OCI-LY7 (cell line): ENCODE results near the gene DSTYK. TPM values are rescaled to one million over a fixed set of nuclear protein-coding genes. Genes with fewer than 3 reads are reported as not detected.

Experiments
- BruUV-seq: library from RNA; stranded (reverse); fragments of 400-500 nt; replicated peaks from 2 replicates; lab custom pipeline; 2021; lab: Mats Ljungman, UMichigan
- CTCF ChIA-PET: fragments of 300-600 bp; sonication (Branson Sonifier 250); formaldehyde crosslinking; loops from one replicate; lab custom pipeline; 2022; ENCODE audit warnings: antibody characterized with exemption; ENCODE audit not compliant: unreplicated experiment; lab: Charles Lee
- POLR2A ChIA-PET: fragments of 300-600 bp; sonication (Branson Sonifier 250); formaldehyde crosslinking; loops from one replicate; lab custom pipeline; 2022; ENCODE audit warnings: antibody characterized with exemption; lab: Charles Lee
- DNase-seq: peaks from one replicate; pipeline ENCODE4 v3.0.0-alpha.2; 2015; ENCODE audit warnings: low spot score
- H2AFZ ChIP-seq: fragments of 200-600 bp; sonication (generic), shearing (Covaris generic); 2 replicates; pipeline ENCODE4 v1.6.1; 2014; ENCODE audit warnings: mild to moderate bottlenecking, antibody characterized with exemption, low read length, moderate library complexity
- H3K27ac ChIP-seq: fragments of 200-600 bp; sonication (generic); 2 replicates; pipeline ENCODE4 v1.5.1; 2014; ENCODE audit warnings: mixed run types, low read depth, mild to moderate bottlenecking, moderate library complexity, low read length, inconsistent platforms; ENCODE audit not compliant: poor library complexity, severe bottlenecking
- H3K36me3 ChIP-seq: fragments of 200-600 bp; sonication (generic); 2 replicates; pipeline ENCODE4 v1.6.1; 2014; ENCODE audit warnings: mild to moderate bottlenecking, antibody characterized with exemption, low read length, moderate library complexity, mixed read lengths; ENCODE audit not compliant: insufficient read depth
- H3K4me1 ChIP-seq: fragments of 200-600 bp; sonication (generic); 2 replicates; pipeline ENCODE4 v1.5.1; 2014; ENCODE audit warnings: mild to moderate bottlenecking, low read length; ENCODE audit not compliant: insufficient read depth, poor library complexity, severe bottlenecking
- H3K4me2 ChIP-seq: fragments of 200-600 bp; sonication (generic); 2 replicates; pipeline ENCODE4 v1.6.1; 2014; ENCODE audit warnings: mild to moderate bottlenecking, low read length
- H3K4me3 ChIP-seq: fragments of 200-600 bp; sonication (generic); 2 replicates; pipeline ENCODE4 v1.5.1; 2014; ENCODE audit warnings: mild to moderate bottlenecking, low read depth, low read length; ENCODE audit not compliant: poor library complexity, severe bottlenecking
- H3K79me2 ChIP-seq: fragments of 200-600 bp; sonication (generic); 2 replicates; pipeline ENCODE4 v1.6.1; 2016; ENCODE audit warnings: low read depth, mild to moderate bottlenecking, low read length, moderate library complexity, mixed read lengths; ENCODE audit not compliant: insufficient read depth
- H3K9me2 ChIP-seq: fragments of 200-600 bp; sonication (generic); 2 replicates; pipeline ENCODE4 v1.6.1; 2016; ENCODE audit warnings: mild to moderate bottlenecking, low read length, mixed read lengths; ENCODE audit not compliant: insufficient read depth
- H3K9me3 ChIP-seq: fragments of 200-600 bp; sonication (generic); 2 replicates; pipeline ENCODE4 v1.6.1; 2014; ENCODE audit warnings: mild to moderate bottlenecking, mixed run types, low read length, mixed read lengths
- H4K20me1 ChIP-seq: fragments of 200-600 bp; sonication (generic); 2 replicates; pipeline ENCODE4 v1.6.1; 2014; ENCODE audit warnings: mild to moderate bottlenecking, antibody characterized with exemption, low read length, moderate library complexity, mixed read lengths; ENCODE audit not compliant: insufficient read depth
- CTCF ChIP-seq: fragments of 200-600 bp; sonication (generic); conservative IDR thresholded peaks from 2 replicates; pipeline ENCODE4 v1.5.1; 2014; ENCODE audit warnings: mild to moderate bottlenecking, antibody characterized with exemption, low read length, moderate library complexity, mixed read lengths
- EZH2phosphoT487 ChIP-seq: fragments of 200-600 bp; sonication (generic); IDR thresholded peaks from 2 replicates; pipeline ENCODE4 v1.6.1; 2018; ENCODE audit warnings: low read depth, borderline replicate concordance, mild to moderate bottlenecking, mixed run types, antibody characterized with exemption, low read length, moderate library complexity, mixed read lengths
- intact Hi-C: fragments of 100-400 bp; cut with micrococcal nuclease; formaldehyde crosslinking; loops from one replicate; pipeline ENCODE4 v1.10.0; 2022; ENCODE audit not compliant: unreplicated experiment
- total RNA-seq, 2 experiments: library from RNA; depleted of rRNA in 1 of 2; stranded (reverse); fragments of >200 nt in 1 of 2; shearing (Covaris generic) in 1 of 2; gene quantifications; 2 replicates each; pipeline ENCODE4 v1.2.3, GENCODE V29; 2014 to 2022

DSTYK gene
- total RNA-seq, 2 experiments from 2014 or later: 4.7 to 6.6 TPM

- Histone ChIP-seq H3K9me2 (no peaks in the 10 kb centered on the region), H3K27ac (no peak overlapping the region), H3K79me2 (no peaks in the 10 kb centered on the region), H3K4me1 (peaks cover 16% of the 10 kb centered on the region), H2AFZ (no peak overlapping the region), H3K4me3 (no peak overlapping the region), H3K9me3 (no peaks in the 10 kb centered on the region), H4K20me1 (no peaks in the 10 kb centered on the region), H3K36me3 (no peaks in the 10 kb centered on the region), H3K4me2 (no peak overlapping the region)
- no TSS peak for BruUV-seq
- no peak for DNase-seq
- ChIA-PET POLR2A (no interaction called here), CTCF (no interaction called here)
- TF ChIP-seq CTCF (no peak), EZH2phosphoT487 (no peak)
- intact Hi-C loops: no loop called here
Observed at GRCh38 chr1:205232945-205233397, 21.5 kb upstream of the DSTYK start.

GRCh38 chr1:205232127-205232820, 20.8 kb upstream of the DSTYK start:
- Histone ChIP-seq H3K4me3 (no peak overlapping the region), H3K4me1 (peaks cover 18% of the 10 kb centered on the region), H3K36me3 (no peaks in the 10 kb centered on the region), H4K20me1 (no peaks in the 10 kb centered on the region), H3K9me2 (no peaks in the 10 kb centered on the region), H3K9me3 (no peaks in the 10 kb centered on the region), H3K4me2 (no peak overlapping the region), H3K79me2 (no peaks in the 10 kb centered on the region), H3K27ac (no peak overlapping the region), H2AFZ (no peak overlapping the region)
- BruUV-seq: no TSS peak
- POLR2A ChIA-PET: no interaction called here
- no peak for DNase-seq
- intact Hi-C loops: no loop called here
- TF ChIP-seq CTCF (no peak), EZH2phosphoT487 (no peak)
- CTCF ChIA-PET: no interaction called here

- H3K4me3 ChIP-seq: no peak overlapping the region
- H4K20me1 ChIP-seq: no peaks in the 10 kb centered on the region
- intact Hi-C loops: no loop called here
- no peak for DNase-seq
- H3K36me3 ChIP-seq: no peaks in the 10 kb centered on the region
- ChIA-PET POLR2A (interaction anchor here (0.6 kb wide), 1 partner anchor 14 kb away, joined by 6 read pairs; no protein-coding TSS in a partner anchor), CTCF (interaction anchor here (5.1 kb wide), 1 partner anchor 26 kb away, joined by 48 read pairs; no protein-coding TSS in a partner anchor)
- H3K9me2 ChIP-seq: no peaks in the 10 kb centered on the region
- peaks cover 28% of the 10 kb centered on the region for H3K4me1 ChIP-seq
- no peaks in the 10 kb centered on the region for H3K9me3 ChIP-seq
- TF ChIP-seq CTCF (no peak), EZH2phosphoT487 (no peak)
- H3K27ac ChIP-seq: no peak overlapping the region
- H2AFZ ChIP-seq: no peak overlapping the region
- BruUV-seq: no TSS peak
- H3K4me2 ChIP-seq: peak overlapping the region; percentile 17; the same call in 1 of the 2 replicates
- no peaks in the 10 kb centered on the region for H3K79me2 ChIP-seq
Observed at GRCh38 chr1:205230982-205231381, 19.5 kb upstream of the DSTYK start.
